C4-2B (cell line): ENCODE data around the gene KCNMA1.

Source experiments
- ZFX ChIP-seq: fragments of 450-650 bp; IDR thresholded peaks from 2 replicates; pipeline ENCODE4 v1.6.1; 2017
- TF ChIP-seq, protein P1 (sequence below): fragments of 450-650 bp; conservative IDR thresholded peaks from 2 replicates; pipeline ENCODE4 v1.5.1; 2017; ENCODE audit warnings: mild to moderate bottlenecking

- TF ChIP-seq, protein P1, sequence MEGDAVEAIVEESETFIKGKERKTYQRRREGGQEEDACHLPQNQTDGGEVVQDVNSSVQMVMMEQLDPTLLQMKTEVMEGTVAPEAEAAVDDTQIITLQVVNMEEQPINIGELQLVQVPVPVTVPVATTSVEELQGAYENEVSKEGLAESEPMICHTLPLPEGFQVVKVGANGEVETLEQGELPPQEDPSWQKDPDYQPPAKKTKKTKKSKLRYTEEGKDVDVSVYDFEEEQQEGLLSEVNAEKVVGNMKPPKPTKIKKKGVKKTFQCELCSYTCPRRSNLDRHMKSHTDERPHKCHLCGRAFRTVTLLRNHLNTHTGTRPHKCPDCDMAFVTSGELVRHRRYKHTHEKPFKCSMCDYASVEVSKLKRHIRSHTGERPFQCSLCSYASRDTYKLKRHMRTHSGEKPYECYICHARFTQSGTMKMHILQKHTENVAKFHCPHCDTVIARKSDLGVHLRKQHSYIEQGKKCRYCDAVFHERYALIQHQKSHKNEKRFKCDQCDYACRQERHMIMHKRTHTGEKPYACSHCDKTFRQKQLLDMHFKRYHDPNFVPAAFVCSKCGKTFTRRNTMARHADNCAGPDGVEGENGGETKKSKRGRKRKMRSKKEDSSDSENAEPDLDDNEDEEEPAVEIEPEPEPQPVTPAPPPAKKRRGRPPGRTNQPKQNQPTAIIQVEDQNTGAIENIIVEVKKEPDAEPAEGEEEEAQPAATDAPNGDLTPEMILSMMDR = no peak
- no peak for TF ChIP-seq ZFX
These were observed 624.7 kb downstream of the KCNMA1 start for GRCh38 chr10:77012812-77013500.
